CD4-positive, alpha-beta T cell treated with Interleukin-6 for 4 hours (primary cell): ENCODE measurements around the gene CACNA1A.

ENCODE experiments used
- DNase-seq: peaks from one replicate; pipeline ENCODE4 v3.0.0-alpha.2; 2020; ENCODE audit warnings: mixed read lengths

Gene CACNA1A

DNA sequence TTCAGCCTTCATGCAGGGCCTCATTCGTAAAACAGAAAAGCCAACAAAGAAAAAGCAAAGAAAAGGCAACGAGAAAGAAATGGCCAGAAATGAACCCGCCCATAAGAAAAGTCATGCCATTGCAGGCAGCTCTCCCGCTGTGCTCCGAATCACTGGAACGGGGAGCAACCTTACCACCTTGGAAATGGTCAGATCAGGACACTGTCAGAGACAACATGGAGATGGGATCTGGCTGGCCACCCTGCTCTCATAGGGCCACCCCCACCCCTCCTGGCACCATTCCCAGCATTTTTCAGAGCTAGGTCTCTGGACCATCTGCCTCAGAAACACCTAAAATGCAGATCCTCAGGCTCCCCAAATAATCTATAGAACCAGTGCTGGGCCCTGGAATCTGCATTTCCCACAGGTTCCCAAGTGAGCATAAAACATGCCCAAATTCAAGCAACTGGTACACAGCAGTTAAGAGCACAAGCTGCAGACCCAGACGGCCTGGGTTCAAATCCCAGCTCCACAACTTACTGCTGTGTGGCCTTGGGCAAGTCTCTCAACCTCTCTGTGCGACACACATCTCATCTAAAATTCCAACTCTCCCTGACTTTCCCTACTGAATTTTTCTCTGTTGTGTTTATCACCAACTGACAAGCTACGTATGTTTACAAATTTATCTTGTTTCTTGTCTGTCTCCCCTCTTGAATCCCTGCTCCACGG is 204.5 kb downstream of the CACNA1A start:
- no peak for DNase-seq

DNA sequence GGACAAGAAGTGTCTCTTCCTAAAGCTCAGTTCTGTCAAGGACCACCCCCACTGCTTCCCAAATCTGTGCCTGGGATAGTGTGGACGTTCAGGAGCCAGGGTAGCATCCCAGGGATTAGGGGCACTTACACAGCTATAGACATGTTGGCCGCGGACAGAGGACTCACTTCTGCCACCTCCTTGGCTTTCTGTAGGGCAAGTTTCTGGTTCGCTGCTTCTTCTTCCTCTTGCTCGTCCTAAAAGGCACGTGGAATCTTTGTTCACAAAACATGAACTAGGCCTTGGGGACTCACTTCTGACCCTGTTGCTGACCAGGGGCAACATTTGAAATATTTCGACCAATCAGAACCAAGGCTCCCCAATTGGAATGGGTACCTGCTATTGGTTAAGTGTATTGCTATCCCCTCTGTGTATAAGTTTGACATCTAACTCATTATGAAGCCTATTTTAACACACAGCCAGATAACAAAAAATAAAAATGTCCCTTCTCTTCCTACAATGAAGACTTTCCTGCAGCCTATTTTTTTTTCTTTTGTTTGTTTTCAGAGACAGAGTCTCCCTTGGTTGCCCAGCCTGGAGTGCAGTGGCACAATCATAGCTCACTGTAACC is 205.8 kb downstream of the CACNA1A start:
- DNase-seq, result no peak

DNA sequence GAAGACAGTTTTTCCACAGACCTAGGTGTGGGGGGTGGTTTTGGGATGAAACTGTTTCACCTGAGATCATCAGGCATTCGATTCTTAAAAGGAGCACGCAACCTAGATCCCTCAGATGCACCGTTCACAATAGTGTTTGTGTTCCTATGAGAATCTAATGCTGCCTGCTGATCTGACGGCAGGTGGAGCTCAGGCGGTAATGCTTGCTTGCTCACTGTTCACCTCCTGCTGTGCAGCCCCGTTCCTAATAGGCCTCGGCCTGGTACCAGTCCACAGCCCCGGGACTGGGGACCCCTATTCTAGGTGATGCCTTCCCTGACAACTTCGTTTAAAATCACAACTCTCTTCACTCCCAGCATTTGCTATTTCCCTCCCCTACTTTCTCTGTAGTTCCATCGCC is 206.4 kb downstream of the CACNA1A start:
- DNase-seq, result no peak

DNA sequence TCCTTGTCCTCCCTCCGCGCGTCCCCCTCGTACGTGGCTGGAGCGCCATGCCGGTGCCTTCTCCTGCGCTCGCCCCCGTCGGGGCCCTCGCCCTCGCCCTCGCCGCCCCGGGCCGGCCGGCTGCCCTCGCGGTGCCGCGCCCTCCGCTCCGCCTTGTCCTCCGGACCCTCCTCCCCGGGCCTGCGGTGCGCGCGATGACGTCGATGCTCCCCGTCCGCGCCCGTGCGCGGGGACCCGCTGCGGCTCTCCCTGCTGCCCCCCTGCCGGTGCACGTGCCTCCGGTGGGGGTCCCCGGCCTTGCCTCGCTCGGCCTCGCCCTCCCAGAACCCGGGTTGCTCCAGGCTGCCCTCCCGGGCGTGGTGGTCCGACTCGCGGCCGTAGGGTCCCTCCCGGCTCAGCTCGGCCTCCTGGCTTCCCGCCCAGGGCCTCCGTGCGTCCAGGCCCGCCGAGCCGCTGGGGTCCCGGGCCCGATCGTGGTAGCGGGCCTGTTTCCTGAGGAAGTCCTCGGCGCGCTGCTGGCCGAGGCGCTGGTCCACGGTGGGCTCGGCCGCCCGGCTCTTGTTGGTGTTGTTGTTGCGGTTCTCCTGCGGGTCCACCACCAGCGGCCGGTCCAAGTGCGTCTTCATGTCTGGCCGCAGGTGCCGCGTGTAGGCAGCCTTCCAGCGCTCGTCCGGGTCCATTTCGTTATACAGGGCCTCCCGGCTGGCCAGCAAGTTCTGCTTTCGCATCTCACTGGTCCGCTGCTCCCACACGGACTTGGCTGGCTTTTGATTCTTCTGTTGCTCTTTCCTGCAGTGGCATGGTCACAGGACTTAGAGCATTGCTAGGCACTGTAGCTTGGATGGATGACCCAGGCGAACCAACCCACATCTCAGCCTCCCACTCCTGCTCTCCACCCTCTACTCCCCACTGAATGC is 207.5 kb downstream of the CACNA1A start:
- DNase-seq, result no peak

DNA sequence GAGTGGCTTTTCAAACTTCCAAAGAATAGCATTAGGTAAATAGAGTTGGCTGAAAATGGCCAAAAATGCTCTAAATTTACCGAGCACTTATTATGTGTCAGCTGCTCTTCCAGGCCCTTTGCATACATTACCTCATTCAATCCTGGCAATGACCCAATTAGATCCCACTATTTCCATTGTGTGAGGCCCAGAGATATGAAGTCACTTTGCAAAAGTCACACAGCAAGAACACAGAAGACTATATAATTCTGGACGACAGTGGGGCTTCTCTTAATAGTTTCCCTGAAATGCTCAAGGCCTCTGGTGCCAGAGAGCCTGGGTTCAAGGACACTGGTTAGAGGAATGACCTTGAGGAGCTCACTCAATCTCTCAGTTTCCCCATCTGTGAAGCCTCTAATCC is 209.3 kb downstream of the CACNA1A start:
- DNase-seq, result no peak

DNA sequence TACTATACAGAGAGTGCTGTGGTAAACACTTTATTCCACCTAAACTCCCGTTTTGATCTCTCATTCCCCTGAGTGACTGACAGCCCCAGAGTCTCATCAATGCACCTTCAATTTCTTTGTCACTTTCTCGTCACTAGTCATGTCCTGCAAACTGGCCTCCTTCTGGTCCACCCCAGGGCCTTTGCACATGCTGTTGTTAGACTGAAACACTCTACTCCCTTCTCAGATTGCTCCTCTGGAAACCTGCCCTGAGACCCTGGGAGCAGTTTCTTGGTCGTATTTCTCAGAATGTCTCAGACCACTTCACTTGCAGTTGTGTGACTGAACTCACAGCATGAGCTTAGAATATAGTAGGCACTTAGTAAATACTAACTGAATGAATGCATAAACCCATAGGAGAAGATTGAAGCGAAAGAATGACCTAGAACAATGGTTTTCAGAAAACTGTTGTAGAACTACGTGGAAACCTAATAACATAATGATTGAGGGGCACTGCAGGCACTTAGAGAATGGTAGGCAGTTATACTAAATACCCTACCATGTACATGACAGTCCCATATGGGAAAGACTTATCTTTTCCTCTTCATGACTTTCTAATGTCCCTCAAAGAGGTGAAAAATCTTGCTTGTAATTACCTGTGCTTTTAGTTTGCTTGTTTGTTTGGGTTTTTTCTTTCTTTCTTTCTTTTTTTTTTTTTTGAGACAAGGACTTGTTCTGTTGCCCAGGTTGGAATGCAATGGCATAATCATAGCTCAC is 211.3 kb downstream of the CACNA1A start:
- DNase-seq, result no peak

DNA sequence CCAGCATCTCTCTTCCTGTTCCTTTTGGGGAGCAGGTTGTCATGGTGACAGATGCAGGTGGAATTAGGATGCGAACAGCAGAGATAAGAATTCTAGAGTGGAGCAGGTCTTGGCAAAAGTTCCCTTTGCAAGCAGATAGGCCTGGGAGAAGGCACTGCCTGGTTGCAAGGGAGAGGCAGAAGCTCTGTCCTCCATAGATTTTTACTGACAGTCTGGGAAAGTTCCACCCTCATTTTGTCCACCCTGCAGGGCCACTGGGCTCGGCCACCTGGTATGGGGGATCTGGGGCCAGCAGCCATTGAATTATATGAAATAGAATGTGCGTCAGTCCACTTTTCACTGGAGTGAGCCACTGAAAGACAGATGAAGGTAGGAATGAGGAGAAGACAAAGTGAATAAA is 214.4 kb downstream of the CACNA1A start:
- no peak for DNase-seq

DNA sequence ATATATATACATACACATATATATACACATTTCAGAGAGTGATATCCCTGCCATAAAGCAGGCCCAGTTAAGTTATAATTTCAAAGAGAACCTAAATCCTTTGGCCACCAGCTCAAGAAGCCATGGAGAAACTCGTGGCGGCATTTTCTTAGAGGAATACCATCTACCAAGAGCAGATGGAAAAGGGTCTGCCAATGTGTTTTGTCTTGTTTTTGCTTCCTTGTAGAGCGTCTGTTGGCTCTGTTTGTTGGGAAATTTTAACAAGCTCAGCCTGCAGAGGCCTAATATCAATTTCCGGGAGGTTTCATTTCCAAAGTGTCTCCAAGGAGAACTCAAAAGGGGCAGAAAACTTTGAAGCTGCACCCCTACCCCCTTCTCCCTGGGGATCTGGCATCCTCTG is 215.5 kb downstream of the CACNA1A start:
- no peak for DNase-seq

DNA sequence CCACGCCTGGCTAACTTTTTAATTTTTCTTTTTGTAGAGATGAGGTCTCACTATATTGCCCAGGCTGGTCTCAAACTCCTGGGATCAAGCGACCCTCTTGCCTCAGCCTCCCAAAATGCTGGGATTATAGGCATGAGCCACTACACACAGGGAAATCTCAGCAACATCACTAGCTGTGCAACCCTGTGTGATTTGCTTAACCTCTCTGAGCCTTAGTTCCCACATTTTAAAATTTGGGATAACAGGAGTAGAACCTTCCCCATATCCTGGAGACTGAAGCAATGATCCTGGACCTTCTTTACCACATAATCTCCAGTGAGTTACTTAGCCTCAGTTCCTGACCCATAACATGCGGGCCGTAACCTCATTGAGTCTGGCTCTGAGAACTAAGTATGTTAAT is 217.0 kb downstream of the CACNA1A start:
- DNase-seq, result no peak

DNA sequence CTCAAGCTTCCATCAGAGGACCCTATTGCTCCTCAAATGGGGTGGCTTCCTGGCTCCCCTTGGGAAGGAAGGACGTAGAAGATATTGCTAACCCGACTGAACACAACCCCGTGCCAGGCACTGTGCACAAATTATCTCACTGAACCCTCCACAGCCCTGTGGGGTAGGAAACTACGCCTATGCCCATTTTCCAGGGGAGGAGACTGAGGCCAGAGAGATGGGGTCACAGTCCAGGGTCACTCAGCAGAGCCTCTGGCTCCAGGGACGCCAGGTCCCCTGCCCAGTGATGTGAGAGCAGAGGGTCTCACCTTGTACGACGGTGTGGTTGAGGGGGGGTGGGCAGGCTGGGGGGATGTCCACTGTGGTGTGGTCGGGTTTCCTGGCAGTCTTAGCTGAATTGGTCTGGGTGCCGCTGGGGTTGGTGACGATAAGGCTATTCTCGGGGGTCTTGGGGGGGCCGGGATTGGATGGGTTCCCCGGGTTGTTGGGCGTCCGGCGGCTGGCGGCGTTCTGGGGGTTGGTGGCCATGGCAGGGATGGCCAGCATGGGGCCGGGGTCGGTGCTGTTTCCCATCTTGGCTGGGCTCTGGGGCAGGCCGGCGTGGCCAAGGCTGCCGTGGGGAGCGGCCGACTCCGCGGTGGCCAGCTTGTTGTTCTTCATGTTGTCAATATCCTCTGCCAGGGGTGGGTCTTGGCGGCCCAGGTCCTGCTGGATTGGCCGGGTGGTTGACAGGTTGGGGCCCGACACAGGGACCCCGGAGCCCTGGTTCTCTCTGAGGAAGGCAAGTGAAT is 219.9 kb downstream of the CACNA1A start:
- DNase-seq, result no peak

DNA sequence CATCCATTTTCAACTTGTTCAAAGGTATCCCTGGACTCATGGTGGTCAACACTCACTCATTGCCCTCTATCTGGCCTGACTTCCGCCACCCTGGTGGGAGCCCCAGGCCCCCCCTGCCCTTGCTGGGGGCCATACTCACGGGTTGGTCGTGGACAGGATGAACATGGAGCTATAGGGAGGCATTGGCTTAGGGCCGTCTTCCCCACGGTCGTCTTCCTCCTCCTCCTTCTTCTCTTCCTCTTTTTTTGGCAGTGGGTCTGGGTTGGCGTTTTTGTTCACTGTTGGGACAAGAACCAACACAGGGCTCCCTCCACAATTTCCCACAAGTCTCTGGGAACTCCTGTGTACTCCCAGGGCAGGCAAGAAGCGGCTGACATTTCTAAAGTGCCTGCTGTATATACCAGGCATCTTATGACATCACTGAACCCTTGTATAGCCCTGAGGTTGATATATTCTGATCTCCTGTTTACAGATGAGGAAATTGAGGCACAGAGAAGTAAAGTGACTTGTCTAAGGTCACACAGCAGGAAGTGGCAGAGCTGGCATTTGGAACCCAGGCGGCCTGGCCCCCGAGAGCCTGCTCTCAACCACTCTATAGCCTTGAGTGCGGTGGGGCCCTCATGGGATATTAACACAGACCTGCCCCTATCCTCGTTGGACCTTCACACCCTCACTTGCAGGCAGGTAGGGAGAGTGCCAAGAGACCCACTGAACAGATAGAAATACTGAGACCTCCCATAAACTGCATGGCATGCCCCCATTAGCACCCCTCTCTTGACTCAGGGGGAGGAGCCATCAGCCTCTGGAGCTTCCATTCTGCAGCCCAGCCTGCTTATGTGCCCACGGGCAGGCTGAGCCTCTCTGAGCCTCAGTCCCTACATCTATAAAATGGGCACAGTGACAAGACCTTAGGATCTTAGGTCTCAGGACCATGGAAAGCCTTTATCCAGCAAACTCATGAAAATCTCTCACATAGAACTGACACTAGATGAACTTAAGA is 221.1 kb downstream of the CACNA1A start:
- DNase-seq, result no peak

DNA sequence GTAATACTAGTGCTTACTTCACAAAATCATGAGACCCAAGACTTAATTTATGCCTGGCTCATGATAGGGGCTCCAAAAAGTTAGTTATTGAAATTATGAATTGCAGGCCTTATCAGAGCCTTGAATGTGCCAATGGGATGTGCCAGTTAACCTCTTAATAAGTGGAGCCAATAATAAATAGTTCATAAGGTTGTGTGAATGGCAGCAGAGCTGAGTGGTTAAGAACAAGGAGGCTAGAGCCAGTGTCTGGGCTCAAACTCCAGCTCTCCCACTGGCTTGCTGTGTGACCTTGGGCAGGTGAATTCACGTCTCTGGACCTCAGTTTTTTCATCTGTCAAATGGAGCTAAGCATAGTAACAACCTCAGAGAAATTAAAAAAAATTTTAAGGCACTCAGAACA is 222.4 kb downstream of the CACNA1A start:
- DNase-seq, result no peak

DNA sequence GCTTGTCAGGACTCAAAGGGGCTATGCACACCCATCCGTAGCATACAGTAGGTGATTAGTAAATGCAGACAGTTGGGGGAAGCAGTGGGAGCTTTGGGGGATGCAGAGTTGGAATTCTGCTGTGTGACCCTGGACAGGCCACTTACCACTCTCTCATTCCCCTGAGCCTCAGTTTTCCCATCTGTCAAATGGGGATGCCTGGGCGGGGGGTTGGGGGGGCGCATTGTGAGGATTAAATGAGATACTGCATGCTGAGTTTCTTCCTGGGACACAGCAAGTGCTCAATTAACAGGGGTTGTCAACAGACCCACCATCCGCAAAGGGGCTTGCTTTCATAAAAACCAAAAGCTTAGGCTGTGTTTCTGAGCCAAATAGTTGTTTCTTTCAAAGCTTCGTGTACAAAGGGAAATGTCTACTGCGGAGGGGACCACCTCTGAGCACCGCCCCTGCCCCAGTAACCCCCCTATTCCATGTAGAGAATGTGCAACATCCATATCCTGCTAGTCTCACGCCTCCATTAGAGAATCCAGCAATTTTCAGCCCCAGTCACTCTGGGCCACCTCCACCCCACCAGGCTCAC is 223.7 kb downstream of the CACNA1A start:
- DNase-seq, result no peak

DNA sequence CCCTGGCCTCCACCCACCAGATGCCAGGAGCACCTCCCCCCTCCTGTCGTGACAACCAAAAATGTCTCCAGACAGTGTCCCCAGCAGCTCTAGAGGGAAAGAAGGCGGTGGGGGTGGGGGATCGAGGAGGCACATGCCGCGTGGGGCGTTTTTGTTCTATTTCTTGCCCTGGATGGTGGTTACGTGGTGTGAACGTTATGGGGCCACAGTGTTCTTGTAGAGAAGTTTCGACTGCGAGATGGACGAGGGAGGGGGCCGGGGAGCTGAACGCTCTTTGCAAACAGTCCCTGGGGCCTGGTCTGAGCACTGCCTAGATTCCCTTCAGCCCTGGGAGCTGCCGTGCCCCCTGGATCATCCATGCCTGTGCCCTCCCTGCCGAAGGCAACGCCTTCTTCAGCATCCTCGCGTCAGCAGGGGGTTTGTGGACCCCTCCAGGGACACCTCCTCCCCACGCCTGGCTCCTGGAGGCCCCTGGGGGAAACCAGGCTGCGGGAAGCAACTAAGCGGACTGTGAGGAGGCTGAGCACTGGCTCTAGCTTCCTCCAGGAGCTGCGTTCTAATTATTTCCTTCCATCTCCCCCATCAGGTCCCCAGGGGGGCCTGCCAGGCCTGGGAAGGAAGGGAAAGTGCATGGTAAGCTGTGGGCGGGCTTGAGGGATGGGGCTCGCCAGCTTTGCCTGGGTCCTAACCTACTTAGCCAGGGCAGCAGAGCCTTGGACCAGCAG is 224.6 kb downstream of the CACNA1A start:
- DNase-seq, result no peak

DNA sequence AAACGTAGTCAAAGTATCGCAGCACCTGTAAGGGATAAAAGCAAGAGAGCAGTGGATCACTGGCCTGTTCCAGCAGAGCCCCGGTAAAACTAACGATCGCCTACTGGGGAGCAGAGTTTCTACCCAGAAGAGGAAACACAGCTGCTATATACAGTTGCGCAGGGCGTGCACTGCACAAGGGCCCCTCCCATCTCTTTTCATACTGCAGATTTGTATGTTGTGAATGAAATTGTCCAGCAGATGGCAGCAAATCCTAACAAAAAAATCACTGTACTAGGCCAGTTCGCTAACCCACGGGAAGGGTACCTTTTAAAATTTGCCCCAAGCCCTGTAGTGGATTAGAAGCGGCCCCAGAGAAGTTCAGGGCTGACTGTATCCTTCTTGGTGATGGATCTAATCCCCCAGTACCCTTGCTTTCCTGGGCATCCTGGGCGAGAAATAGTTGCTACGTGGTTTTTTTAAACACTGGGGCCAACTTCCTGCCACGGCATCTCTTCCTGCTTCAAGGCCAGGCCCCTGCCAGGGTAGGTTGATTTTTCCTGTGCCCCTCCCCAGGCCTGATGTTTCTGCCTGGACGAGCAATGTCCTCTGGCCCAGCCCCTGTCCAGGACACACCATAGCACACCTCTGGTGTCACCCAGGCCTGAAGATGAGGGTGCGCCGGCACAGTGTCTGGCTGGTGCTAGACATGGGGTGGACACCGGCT is 229.0 kb downstream of the CACNA1A start:
- peak; percentile 70 for DNase-seq

DNA sequence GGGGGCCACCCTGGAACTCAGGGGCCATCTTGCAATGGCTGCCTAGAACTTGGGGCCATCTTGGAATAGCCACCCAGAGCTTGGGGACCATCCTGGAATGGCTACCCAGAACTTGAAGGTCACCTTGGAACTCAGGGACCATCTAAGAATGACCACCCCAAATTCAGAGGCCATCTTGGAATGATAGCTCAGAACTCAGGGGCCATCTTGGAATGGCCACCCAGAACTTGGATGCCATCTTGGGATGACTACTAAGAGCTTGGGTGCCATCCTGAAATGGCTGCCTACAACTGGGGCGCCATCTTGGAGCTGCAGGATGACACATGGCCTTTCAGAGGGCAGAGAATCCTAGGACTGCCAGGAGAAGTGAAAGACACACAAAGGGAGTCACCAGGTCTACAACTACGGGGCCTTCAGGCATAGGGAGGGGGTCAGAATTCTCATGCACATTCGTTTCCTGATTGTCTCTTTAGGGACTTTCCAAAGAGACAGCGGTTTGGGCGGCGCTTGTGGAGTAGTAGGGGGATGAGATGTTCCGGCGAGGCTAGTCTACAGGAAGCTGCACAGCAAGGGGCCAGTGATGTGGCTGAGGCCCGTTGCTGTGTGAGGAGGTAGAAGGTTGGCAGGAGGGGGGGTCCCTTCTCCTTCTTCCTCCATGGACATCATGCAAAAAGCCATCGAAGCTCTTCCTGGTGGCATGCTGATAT is 231.1 kb downstream of the CACNA1A start:
- DNase-seq, result no peak

DNA sequence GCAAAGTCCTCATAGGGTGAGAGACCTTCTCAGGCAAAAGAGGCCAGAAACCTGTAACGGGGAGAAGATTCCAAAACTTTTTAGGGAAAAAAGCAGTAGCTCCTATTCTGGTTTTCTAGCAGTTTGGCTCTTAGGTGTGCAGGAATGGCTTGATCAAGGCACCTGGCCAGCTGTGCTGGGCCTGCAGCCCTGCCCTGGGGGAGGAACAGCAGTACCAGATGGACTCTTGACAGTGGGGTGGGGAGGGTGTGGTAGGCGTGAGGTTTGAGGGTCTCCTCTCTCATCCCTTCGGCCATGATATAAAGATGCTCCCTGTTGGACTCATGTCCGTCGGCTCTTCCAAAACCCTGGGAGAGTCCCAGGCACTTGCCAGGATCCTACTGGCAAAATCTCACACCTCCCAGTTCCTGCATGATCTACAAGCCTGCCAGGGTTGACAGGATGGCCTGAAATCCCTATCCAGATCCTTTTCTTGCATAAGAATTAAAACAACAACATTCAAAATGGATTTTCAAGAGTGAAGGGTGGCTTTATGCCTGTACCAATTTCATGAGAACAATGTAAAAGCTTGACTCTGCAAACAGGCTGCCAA is 235.7 kb downstream of the CACNA1A start:
- DNase-seq, result no peak

DNA sequence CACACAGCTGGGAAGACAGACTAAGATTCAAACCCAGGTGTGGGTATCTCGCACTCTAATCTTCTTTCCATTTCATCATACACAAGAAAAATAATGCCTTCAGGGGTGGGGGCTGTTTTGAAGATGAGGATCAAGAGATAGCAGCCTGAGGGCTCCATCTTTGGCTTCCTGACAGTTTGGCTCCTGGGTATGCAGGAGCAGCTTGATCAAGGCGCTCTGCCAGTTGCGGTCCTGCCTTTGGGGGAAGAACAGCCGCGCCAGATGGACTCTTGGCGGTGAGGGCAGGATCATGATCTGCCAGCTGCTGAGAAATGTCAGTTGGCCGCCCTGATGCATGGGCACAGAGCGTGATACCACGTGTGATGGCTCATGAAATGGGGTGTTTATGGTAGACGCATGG is 236.9 kb downstream of the CACNA1A start:
- DNase-seq, result no peak
